HG03469 (cell line): ENCODE data around the gene CCR8.
"Not testable (repeated sequence)": the region's sequence is repeated elsewhere in the genome, so short reads cannot be mapped to it uniquely, and the experiment has no call there.

ENCODE experiments used
- ATAC-seq: cut with Tn5 transposase; IDR thresholded peaks from one replicate; pipeline ENCODE4 v1.9.1; 2021; ENCODE audit warnings: mild to moderate bottlenecking, moderate library complexity, moderate number of reproducible peaks; ENCODE audit not compliant: unreplicated experiment

Gene CCR8

GRCh38 chr3:39346785-39347585, 17.5 kb downstream of the CCR8 start:
- ATAC-seq = peak; percentile 76

GRCh38 chr3:39347586-39347876, 18.0 kb downstream of the CCR8 start:
- no peak for ATAC-seq

DNA sequence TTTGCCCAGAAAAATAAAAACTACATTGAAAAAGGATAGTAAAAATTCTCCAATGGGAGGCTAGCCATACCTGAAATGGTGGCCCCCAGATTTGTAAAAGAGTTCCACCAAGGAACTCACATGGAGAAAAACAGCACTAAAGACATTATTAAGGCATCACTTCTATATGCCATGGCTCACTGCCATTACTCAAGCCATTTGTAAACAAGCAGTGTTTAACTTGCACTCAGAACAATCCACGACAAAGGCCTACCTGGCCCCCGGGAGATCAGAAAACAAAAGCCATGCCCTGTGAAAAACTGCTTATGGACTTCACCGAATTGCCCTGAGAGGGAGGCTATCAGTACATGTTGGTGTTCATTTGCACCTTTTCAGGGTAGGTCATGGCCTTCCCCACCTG, 19.6 kb downstream of the CCR8 start:
- no peak for ATAC-seq

DNA sequence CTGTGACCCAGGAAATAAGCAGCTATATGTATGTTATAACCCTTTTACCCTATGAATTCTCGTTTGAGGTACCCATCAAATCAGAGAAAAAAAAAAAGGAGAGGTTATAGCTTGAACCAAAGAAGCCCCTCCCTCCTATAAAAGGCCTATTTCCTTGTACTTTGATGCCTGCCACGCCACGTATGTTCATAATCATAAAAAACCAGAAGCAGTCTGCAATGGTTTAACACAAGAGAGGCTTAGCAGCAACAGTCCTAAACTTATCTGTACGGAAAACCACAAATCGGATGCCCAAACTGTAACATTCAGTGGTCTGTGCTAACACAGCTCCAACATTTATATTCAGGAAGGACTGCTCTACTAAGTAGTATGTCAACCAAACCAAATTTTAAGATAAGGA, 21.2 kb downstream of the CCR8 start:
- no peak for ATAC-seq

DNA sequence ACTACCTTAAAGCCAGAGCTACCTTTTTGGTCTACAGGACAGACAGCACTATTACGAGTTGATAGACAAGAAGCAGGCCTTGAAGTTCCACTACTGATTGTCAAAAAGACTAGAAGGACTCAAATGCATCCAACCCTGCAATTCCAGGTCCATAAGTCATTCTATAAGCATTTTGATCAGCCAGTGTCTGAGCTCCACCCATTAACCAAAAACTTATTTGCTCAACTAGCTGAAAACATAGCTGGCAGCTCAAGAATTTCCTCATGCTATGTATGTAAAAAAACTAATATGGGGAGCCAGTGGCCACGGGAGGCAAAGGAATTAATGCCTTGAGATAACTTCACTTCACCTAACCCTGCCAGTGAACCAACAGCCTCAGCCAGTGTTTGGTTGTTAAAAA, 21.6 kb downstream of the CCR8 start:
- not testable (repeated sequence) for ATAC-seq

DNA sequence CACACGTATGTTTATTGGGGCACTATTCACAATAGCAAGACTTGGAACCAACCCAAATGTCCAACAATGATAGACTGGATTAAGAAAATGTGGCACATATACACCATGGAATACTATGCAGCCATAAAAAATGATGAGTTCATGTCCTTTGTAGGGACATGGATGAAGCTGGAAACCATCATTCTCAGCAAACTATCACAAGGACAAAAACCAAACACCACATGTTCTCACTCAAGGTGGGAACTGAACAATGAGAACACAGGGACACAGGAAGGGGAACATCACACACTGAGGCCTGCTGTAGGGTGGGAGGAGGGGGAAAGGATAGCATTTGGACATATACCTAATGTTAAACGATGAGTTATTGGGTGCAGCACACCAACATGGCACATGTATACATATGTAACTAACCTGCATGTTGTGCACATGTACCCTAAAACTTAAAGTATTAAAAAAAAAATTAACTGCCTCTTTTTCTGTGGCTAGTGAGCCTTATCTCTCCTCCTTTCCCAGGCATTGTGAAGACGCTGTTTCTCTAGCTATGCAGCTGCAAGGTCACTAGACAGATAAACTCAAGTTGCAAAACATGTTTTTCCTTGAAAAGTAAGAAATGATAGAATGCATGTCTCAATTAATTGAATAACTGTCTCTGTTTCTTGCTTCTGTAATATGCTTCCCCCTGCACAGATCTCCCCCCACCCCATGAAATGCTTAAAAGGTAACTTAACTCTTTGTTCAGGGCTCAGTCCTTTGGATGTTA, 23.8 kb downstream of the CCR8 start:
- ATAC-seq = not testable (repeated sequence)

GRCh38 chr3:39358333-39358732, 28.8 kb downstream of the CCR8 start:
- no peak for ATAC-seq

- no peak for ATAC-seq
Measured at GRCh38 chr3:39361252-39361927, 31.9 kb downstream of the CCR8 start.

DNA sequence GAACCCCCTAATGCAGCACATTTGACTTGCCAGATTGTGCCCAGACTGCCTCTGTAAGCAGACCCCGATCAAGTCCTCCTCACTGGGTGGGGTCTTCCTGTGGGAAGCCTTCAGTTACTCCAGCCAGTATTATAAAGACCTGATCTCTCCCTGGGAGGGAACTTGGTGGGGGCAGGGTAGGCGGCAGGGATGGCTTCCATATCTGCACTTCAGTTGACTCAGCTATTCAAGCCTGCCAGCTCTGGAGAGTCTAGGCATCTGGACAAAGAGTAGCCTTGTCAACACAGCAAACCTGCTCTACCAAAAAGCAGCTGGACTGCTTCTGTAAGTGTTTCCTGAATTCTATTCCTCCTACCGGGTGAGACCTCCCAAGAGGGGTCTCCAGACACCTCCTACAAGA, 32.7 kb downstream of the CCR8 start:
- ATAC-seq = no peak

- no peak for ATAC-seq
Measured at GRCh38 chr3:39362812-39363211, 33.3 kb downstream of the CCR8 start.

DNA sequence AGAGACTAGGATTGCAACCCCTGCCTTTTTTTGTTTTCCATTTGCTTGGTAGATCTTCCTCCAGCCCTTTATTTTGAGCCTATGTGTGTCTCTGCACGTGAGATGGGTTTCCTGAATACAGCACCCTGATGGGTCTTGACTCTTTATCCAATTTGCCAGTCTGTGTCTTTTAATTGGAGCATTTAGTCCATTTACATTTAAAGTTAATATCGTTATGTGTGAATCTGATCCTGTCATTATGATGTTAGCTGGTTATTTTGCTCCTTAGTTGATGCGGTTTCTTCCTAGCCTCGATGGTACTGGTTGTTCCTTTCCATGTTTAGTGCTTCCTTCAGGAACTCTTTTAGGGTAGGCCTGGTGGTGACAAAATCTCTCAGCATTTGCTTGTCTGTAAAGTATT, 40.9 kb downstream of the CCR8 start:
- not testable (repeated sequence) for ATAC-seq

GRCh38 chr3:39372833-39373232, 43.3 kb downstream of the CCR8 start:
- ATAC-seq = no peak

- ATAC-seq = no peak
Measured at GRCh38 chr3:39376959-39377634, 47.6 kb downstream of the CCR8 start.

DNA sequence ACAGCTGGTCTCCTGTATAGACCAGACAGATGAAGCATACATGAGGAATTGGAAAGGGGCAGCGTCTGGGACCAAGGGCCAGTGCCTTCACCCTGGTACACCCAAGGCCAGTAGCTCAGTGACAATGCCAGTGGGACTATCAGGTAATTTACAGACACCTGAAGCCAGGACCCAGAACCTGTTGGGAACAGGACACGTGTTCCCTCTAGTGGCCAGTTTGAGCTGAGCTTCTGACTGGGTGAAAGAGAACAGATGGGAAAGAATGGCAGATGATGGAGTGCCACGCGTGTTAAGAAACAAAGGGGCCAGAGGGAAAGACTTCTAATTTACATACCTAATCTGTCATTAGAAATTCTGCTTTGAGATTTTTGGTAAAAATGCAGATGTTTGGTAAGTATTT, 48.6 kb downstream of the CCR8 start:
- peak; percentile 63 for ATAC-seq

DNA sequence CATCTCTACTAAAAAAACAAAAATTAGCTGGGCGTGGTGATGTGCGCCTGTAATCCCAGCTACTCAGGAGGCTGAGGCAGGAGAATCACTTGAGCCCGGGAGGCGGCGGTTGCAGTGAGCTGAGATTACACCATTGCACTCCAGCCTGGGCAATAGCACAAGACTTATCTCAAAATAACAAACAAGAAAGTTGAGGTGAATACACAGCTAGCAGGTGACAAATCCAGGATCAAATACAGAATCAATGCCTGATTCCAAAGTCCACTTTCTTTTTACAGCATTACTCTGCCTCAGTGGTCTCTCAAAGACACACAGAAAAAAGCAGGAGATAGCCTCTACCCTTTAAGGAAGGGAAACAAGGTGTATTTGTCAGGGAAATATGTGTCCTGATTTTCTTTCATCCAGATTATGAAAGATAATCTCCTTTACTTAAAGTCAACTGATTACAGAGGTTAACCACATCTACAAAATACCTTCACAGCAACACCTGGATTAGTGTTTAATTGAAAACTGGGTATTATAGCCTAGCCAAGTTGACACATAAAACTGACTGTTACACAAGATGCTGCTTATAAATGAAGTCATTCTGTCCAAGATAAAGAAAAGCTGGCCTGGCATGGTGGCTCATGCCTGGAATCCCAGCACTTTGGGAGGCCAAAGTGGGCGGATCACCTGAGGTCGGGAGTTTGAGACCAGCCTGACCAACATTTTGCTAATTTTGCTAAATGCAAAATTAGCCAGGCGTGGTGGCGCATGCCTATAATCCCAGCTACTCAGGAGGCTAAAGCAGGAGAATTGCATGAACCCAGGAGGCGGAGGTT, 49.7 kb downstream of the CCR8 start:
- no peak for ATAC-seq

DNA sequence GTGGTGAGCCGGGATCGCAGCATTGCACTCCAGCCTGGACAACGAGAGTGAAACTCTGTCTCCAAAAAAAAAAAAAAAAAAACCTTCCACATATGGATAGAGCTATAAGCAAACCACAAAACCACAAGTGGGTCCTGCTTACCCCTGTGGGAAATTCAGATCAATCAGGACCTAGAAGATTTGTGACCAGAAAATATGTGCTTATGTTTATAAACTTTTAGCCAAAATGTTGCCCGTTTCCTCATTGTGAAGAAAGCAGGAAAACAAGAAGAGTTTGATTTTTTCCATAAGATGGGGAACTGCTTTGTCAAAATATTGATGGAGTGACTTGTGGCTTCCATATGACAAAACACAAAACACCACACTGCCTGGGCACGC, 50.3 kb downstream of the CCR8 start:
- ATAC-seq = no peak

GRCh38 chr3:39381432-39381831, 51.9 kb downstream of the CCR8 start:
- ATAC-seq = no peak
